ENCODE data around the gene PACSIN1. TPM values are rescaled to one million over a fixed set of nuclear protein-coding genes. Genes with fewer than 3 reads are reported as not detected.

PACSIN1 gene
- total and polyA plus RNA-seq, 2 of the 4 experiments (the other 2 are of a cell fraction), result 0.02 TPM; not detected in 1

DNA sequence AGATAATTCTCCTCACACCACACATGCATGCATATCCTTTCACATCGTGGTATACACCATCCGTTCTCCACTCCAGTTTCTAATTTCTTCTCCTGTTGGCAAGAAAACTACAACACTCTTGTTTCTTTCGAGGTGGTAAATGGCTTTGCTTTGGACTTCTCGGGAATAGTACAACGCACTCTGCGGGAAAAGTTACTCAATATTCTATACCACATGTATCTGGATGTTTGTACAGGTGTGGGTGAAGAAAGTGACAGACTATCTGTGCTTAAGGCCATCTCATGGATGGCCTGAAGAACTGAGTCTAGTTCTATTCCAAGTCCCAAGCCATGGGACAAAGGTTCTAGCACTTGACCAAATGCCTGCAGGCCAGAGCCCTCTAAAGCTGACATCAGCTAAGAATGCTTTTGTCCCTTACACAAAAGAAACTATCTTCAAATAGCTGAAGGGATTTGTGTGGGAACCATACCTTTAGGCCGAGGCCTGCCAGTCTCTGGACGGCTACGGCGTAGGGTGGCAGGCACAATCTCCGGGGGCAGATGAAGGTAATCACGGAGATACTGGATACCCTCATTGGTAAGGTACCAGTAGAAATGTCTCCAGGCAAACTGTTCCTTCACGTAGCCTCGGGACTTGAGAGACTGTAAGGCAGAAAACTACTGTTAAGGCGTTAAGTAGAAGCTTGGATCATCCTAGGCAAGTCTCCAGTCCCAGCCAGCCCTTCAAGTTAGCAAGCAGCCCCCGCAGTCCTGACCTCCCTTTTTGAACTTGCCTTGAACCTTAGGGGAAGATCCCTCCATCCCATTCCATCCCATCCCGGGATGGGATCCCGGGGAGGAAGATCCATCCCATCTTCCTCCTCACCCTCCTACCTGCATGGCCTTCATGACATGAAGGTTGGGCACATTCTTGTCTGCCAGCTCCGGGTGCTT is 41.4 kb upstream of the PACSIN1 start:
- H3K18ac ChIP-seq (ENCODE audit: low read depth, low read length), result no peak overlapping the region
- H3K4ac ChIP-seq (ENCODE audit: low read depth, low read length), result peak overlapping the region; percentile 90
- peaks cover 35 to 55% of the 10 kb centered on the region in 2 experiments for H3K79me1 ChIP-seq (ENCODE audit: low read depth in 1 of 2, low read length in 2 of 2)
- TF ChIP-seq, protein P1, sequence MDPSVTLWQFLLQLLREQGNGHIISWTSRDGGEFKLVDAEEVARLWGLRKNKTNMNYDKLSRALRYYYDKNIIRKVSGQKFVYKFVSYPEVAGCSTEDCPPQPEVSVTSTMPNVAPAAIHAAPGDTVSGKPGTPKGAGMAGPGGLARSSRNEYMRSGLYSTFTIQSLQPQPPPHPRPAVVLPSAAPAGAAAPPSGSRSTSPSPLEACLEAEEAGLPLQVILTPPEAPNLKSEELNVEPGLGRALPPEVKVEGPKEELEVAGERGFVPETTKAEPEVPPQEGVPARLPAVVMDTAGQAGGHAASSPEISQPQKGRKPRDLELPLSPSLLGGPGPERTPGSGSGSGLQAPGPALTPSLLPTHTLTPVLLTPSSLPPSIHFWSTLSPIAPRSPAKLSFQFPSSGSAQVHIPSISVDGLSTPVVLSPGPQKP (IDR thresholded peaks at IDR 0.05; ENCODE audit: borderline replicate concordance, low read depth, low read length), result no peak
- no peak for TF ChIP-seq NFE2L2 (IDR thresholded peaks at IDR 0.05; ENCODE audit: low read depth, low read length)
- no peak for TF ChIP-seq CHD1 (IDR thresholded peaks at IDR 0.05; ENCODE audit: low read depth, low read length)
- H3K4me1 ChIP-seq (ENCODE audit: control insufficient read depth, insufficient read depth, low read length), result peaks cover 2% of the 10 kb centered on the region
- H3K23ac ChIP-seq (ENCODE audit: low read depth, low read length), result peak overlapping the region; percentile 44; the same call in 1 of the 2 replicates
- WGBS, 2 experiments (ENCODE audit: extremely low coverage in 2 of 2, insufficient read length in 1 of 2), result 40% methylated on average over 1 of the region's 19 CpGs; no CpG with 5 or more reads in 1 of the 2 experiments
- intact Hi-C loops (cut with micrococcal nuclease) (no loop called here), in situ Hi-C loops (cut with MboI; ENCODE audit: low sequenced_read_pairs) (loop anchor here (10.0 kb wide), 1 partner anchor 180 kb away; no protein-coding TSS in a partner anchor), dilution Hi-C loops (cut with HindIII; ENCODE audit: low sequenced_read_pairs, unreplicated experiment) (no loop called here)
- H3K4me3 ChIP-seq (ENCODE audit: insufficient read depth, low read depth, low read length), result peak overlapping the region; percentile 82
- H2BK120ac ChIP-seq (ENCODE audit: low read depth, low read length), result no peak overlapping the region
- no peak overlapping the region for H2AK9ac ChIP-seq (replicated peaks; ENCODE audit: low read depth, low read length, poor library complexity)
- H3K56ac ChIP-seq (ENCODE audit: extremely low read depth, insufficient read depth, low read length), result no peak overlapping the region
- no peak overlapping the region for H2BK5ac ChIP-seq (ENCODE audit: low read depth, low read length, poor library complexity, severe bottlenecking)
- peak overlapping the region; percentile 94 for H3K4me2 ChIP-seq (ENCODE audit: low read depth, low read length)
- H3K14ac ChIP-seq (replicated peaks; ENCODE audit: low read depth, low read length), result peak overlapping the region; percentile 99; the same call in 1 of the 2 replicates
- H3K27ac ChIP-seq (ENCODE audit: insufficient read depth, low read length), result peak overlapping the region; percentile 81
- no peak overlapping the region; a peak in 1 of 4 replicates for H4K8ac ChIP-seq (ENCODE audit: low read depth in 2 of 2, low read length in 2 of 2)
- H2AFZ ChIP-seq (replicated peaks; ENCODE audit: low read length, poor library complexity), result no peak overlapping the region
- peak overlapping the region; percentile 97 for H3K9ac ChIP-seq (ENCODE audit: low read depth, low read length)
- H4K91ac ChIP-seq (ENCODE audit: insufficient read depth, low read depth, low read length), result no peak overlapping the region
- peaks cover 45% of the 10 kb centered on the region for H4K20me1 ChIP-seq (ENCODE audit: insufficient read depth, low read length)
- no peaks in the 10 kb centered on the region for H3K9me3 ChIP-seq (ENCODE audit: control insufficient read depth, insufficient read depth, low read length)
- H2BK15ac ChIP-seq (ENCODE audit: low read depth, low read length), result no peak overlapping the region
- no peaks in the 10 kb centered on the region for H3K27me3 ChIP-seq (ENCODE audit: control insufficient read depth, insufficient read depth, low read length)
- H3K36me3 ChIP-seq (ENCODE audit: control insufficient read depth, insufficient read depth, low read length), result peaks cover 46% of the 10 kb centered on the region
- H2BK20ac ChIP-seq (ENCODE audit: low read depth, low read length), result no peak overlapping the region
- no TSS peak for BruUV-seq (replicated peaks)
- H3K9me1 ChIP-seq (ENCODE audit: insufficient read depth, low read length), result no peaks in the 10 kb centered on the region
- ChIA-PET CTCF (interaction anchor here (1.2 to 2.1 kb wide), 2 partner anchors 175 to 185 kb away, joined by 3 to 5 read pairs; no protein-coding TSS in a partner anchor), POLR2A (ENCODE audit: unreplicated experiment) (no interaction called here)
- H4K5ac ChIP-seq (ENCODE audit: low read depth, low read length), result no peak overlapping the region
- peak overlapping the region; percentile 19; the same call in 1 of the 2 replicates for H2AK5ac ChIP-seq (ENCODE audit: low read depth, low read length)
- no peak for ATAC-seq (ENCODE audit: low read depth)
- no peak for DNase-seq
